Measurements from ENCODE around the gene NAGPA.

- TF ChIP-seq POLR2A (IDR thresholded peaks at IDR 0.05), result no peak
- no peak for TF ChIP-seq CTCF (IDR thresholded peaks at IDR 0.05)
- no peak for TF ChIP-seq POLR2AphosphoS5 (IDR thresholded peaks at IDR 0.05)
Measured at GRCh38 chr16:5000573-5001001, 33.1 kb downstream of the NAGPA start.

Data from suprapubic skin (tissue), 4 donors.